ENCODE data around the gene TFCP2.
"Not testable (repeated sequence)": the region's sequence is repeated elsewhere in the genome, so short reads cannot be mapped to it uniquely, and the experiment has no call there.

DNA sequence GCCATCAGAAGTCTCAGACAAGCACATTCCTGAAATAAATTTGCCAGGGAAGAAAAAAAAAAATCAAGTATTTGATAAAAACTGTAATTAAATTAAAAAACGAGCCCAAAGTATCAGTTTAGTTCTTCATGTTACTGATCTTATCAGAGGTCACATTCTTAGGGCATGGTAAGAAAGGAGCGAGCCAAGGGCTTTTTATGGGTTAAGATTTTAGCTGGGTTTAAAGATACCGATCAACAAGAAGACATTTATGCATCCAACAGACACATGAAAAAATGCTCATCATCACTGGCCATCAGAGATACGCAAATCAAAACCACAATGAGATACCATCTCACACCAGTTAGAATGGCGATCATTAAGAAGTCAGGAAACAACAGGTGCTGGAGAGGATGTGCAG is 94.6 kb downstream of the TFCP2 start:
- TF ChIP-seq, protein P1, sequence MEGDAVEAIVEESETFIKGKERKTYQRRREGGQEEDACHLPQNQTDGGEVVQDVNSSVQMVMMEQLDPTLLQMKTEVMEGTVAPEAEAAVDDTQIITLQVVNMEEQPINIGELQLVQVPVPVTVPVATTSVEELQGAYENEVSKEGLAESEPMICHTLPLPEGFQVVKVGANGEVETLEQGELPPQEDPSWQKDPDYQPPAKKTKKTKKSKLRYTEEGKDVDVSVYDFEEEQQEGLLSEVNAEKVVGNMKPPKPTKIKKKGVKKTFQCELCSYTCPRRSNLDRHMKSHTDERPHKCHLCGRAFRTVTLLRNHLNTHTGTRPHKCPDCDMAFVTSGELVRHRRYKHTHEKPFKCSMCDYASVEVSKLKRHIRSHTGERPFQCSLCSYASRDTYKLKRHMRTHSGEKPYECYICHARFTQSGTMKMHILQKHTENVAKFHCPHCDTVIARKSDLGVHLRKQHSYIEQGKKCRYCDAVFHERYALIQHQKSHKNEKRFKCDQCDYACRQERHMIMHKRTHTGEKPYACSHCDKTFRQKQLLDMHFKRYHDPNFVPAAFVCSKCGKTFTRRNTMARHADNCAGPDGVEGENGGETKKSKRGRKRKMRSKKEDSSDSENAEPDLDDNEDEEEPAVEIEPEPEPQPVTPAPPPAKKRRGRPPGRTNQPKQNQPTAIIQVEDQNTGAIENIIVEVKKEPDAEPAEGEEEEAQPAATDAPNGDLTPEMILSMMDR (IDR thresholded peaks at IDR 0.05 in 8 of 11, conservative IDR thresholded peaks at IDR 0.05 in 3 of 11), result not testable (repeated sequence)
- not testable (repeated sequence) for TF ChIP-seq POLR2A, POLR2AphosphoS5 (IDR thresholded peaks at IDR 0.05)
